ENCODE data around the gene ATXN1L. TPM values are rescaled to one million over a fixed set of nuclear protein-coding genes. Genes with fewer than 3 reads are reported as not detected.
"Not testable (repeated sequence)": the region's sequence is repeated elsewhere in the genome, so short reads cannot be mapped to it uniquely, and the experiment has no call there.

The ATXN1L gene
- polyA plus RNA-seq, 6 donors from 2014 or later = 7.2 to 44.9 (median 10.2) TPM

DNA sequence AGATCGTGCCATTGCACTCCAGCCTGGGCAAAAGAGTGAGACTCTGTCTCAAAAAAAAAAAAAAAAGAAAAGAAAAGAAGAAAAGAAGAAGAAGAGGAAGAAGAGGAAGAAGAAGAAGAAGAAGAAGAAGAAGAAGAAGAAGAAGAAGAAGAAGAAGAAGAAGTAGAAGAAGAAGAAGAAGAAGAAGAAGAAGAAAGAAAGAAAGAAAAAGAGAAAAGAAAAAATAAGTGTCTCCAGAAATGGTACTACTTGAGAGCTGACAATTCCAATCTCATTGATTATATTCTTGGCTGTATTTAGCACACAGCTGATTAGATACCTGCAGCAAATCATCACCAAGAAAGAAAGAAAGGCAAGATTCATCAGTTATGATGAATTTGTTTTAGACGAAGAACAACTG is 13.7 kb upstream of the ATXN1L start:
- H3K9me3 Mint-ChIP-seq; H3K4me3 Mint-ChIP-seq; H3K27me3 Mint-ChIP-seq; DNase-seq; H3K36me3 Mint-ChIP-seq; ATAC-seq (ENCODE audit: low read depth in 2 of 2); H3K4me1 Mint-ChIP-seq: not testable (repeated sequence)
- peak overlapping the region in 2 of 6 donors; percentile 79 to 82 for H3K27ac Mint-ChIP-seq

DNA sequence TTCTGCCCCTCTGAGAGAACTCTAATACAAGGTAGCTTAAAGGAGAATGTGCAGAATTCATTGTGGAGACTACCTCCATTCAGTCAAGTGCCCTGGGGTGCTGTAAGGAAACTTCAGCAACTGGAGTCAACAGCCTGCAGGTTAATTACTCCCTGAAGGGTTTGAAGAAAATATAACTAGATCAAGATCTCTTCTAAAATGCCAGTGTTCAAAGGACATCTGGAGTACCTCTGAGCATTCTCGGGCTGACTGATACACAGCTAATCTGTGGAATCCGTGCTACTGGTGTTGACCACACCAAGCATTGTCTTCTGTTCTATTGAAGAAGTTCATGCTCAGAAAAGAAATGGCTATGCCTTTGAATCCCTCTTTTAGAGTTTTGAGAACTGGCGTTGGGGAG is 11.5 kb upstream of the ATXN1L start:
- no peaks in the 10 kb centered on the region for H3K9me3 Mint-ChIP-seq
- H3K4me1 Mint-ChIP-seq = no peaks in the 10 kb centered on the region
- no peaks in the 10 kb centered on the region for H3K27me3 Mint-ChIP-seq
- DNase-seq = no peak
- ATAC-seq (ENCODE audit: low read depth in 2 of 2) = no peak
- no peaks in the 10 kb centered on the region for H3K36me3 Mint-ChIP-seq
- no peak overlapping the region for H3K4me3 Mint-ChIP-seq
- no peak overlapping the region for H3K27ac Mint-ChIP-seq

DNA sequence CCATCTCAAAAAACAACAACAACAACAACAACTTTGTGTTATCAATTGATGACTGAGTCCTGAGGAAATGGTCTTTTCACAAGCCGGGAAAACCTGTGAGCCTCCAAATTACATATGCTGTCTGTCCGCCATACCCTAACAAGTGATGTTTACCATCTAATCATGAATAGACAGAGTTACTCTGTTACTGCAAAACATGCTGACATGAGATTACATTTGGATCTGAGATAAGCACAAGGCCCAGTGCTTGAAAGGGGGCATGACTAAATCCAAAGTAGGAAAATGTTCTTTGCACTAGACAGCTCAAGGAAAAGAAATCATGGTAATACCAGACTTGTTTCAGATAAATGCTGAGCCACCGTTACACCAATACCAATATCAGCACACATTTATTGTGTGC is 8.6 kb upstream of the ATXN1L start:
- Mint-ChIP-seq H3K27me3 (no peaks in the 10 kb centered on the region), H3K27ac (no peak overlapping the region), H3K4me3 (no peak overlapping the region), H3K4me1 (peaks cover 3 to 7% (median 5%) of the 10 kb centered on the region in 3 donors), H3K36me3 (no peaks in the 10 kb centered on the region), H3K9me3 (no peaks in the 10 kb centered on the region)
- no peak for ATAC-seq (ENCODE audit: low read depth in 2 of 2)
- DNase-seq = no peak

DNA sequence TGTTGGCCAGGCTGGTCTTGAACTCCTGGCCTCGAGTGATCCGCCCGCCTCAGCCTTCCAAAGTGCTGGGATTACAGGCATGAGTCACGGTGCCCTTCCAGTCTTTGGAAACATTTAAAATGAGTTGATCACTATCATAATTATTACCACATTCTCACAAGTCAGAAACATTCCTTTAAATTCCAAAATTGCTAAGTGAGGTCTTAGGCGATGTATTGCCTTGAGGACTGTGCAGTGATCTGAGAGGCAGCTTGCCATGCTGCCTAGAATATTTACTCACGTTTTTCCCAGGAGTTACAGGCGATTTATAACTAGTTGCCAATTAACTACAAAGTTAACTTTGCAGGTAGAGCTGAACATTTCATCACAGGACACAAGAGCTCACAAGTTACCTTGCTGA is 5.7 kb upstream of the ATXN1L start:
- Mint-ChIP-seq H3K27me3 (no peaks in the 10 kb centered on the region), H3K36me3 (no peaks in the 10 kb centered on the region), H3K9me3 (no peaks in the 10 kb centered on the region), H3K4me3 (no peak overlapping the region), H3K27ac (no peak overlapping the region), H3K4me1 (peaks cover 13 to 31% (median 17%) of the 10 kb centered on the region in 3 donors)
- no peak for DNase-seq
- ATAC-seq (ENCODE audit: low read depth in 2 of 2) = no peak

DNA sequence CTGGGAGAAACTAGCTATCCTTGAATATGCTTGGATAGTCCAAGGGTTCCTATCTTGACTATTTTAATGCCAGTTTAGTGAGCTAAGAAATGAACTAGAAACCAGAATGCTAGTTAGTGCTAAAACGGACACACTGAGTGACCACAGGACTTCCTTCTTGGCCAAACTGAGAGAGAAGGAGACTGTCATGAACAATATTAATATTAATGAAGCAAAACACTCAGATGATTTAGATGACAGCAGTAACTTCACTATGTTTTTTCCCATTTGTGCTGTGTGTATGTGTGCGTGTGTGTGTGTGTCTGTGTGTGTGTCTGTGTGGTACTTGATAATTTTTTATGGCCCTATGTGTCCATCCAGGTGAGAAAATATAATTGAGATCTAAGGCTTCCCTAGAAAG is 2.2 kb upstream of the ATXN1L start:
- no peaks in the 10 kb centered on the region for H3K9me3 Mint-ChIP-seq
- peak overlapping the region in 1 of 8 donors; percentile 78 for H3K4me3 Mint-ChIP-seq
- peaks cover 35 to 56% (median 43%) of the 10 kb centered on the region in 3 donors for H3K4me1 Mint-ChIP-seq
- H3K27me3 Mint-ChIP-seq = no peaks in the 10 kb centered on the region
- peak overlapping the region; percentile 57 to 99 (median 71) for H3K27ac Mint-ChIP-seq
- no peak for DNase-seq
- H3K36me3 Mint-ChIP-seq = peaks cover 4 to 8% of the 10 kb centered on the region in 2 donors
- no peak for ATAC-seq (ENCODE audit: low read depth in 2 of 2)

DNA sequence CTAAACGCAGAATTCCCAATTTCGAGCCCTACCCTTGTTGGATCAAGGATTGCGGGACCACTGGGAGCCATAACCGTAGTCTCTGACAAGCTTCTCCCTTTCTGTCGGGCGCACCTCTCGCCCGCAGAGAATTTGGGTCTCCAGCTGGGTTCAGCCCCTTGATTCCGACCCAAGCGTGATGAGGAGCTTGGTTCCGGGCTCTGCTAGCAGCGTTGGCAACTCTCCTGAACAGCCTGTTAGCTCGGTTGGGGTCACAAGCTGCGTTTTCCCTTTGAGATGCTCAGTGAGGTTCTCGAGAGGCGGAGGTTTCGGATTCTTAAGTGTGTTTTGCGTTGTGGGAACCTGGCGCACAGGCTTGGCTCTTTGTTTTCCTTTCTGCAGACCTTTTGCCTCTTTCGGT is 655 bp downstream of the ATXN1L start:
- ATAC-seq (ENCODE audit: low read depth in 2 of 2) (no peak), DNase-seq (peak; percentile 9)
- peak overlapping the region; percentile 84 to 100 (median 99) for H3K27ac Mint-ChIP-seq
- no peaks in the 10 kb centered on the region for H3K27me3 Mint-ChIP-seq
- H3K9me3 Mint-ChIP-seq = no peaks in the 10 kb centered on the region
- peaks cover 46 to 65% (median 55%) of the 10 kb centered on the region in 3 donors for H3K4me1 Mint-ChIP-seq
- peak overlapping the region; percentile 93 to 99 (median 98) for H3K4me3 Mint-ChIP-seq
- peaks cover 10 to 29% of the 10 kb centered on the region in 2 donors for H3K36me3 Mint-ChIP-seq

DNA sequence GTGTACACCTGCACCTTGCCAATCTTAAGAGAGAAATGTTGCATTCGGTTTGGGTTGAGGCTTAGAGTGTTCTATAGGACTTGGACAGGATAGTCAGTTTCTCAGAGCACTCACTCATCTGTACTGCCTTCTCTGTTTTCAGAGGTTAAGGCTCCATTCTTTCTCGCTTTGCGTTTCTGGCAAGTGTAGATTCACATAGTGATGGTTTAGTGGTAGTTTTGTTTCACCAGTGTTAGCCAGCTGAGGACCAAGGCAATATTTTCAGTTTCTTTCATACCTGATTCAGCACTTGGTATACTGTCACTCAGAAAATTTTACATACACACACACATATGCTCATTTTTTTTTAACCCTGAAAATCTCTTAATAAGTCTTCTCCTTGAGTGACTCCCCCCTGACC is 1.3 kb downstream of the ATXN1L start:
- H3K36me3 Mint-ChIP-seq = peaks cover 10 to 29% of the 10 kb centered on the region in 2 donors
- DNase-seq (no peak), ATAC-seq (ENCODE audit: low read depth in 2 of 2) (no peak)
- H3K4me1 Mint-ChIP-seq = peaks cover 49 to 59% (median 52%) of the 10 kb centered on the region in 3 donors
- H3K4me3 Mint-ChIP-seq = peak overlapping the region; percentile 93 to 99 (median 98)
- H3K27ac Mint-ChIP-seq = peak overlapping the region; percentile 72 to 100 (median 99)
- H3K27me3 Mint-ChIP-seq = no peaks in the 10 kb centered on the region
- H3K9me3 Mint-ChIP-seq = no peaks in the 10 kb centered on the region

DNA sequence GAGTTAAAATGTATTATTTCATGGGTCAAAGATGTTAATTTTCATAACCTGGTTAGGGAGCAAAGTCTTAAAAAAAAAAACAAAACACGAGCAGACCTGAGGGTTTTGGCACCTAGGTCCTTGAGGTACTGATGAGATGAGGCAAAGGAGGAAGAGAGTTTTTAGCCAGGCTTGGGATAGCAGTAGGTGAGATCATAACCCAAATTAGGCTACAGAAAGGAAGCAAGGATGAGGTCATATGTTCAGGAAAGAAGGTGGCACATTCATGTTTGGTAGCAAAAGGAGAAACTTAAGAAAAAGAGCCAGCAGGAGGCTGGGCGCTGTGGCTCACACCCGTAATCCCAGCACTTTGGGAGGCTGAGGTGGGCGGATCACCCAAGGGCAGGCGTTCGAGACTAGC is 2.8 kb downstream of the ATXN1L start:
- peaks cover 55 to 59% (median 57%) of the 10 kb centered on the region in 3 donors for H3K4me1 Mint-ChIP-seq
- H3K36me3 Mint-ChIP-seq = peaks cover 10 to 29% of the 10 kb centered on the region in 2 donors
- DNase-seq (no peak), ATAC-seq (ENCODE audit: low read depth in 2 of 2) (no peak)
- H3K27me3 Mint-ChIP-seq = no peaks in the 10 kb centered on the region
- peak overlapping the region in 1 of 6 donors; percentile 3 for H3K27ac Mint-ChIP-seq
- H3K9me3 Mint-ChIP-seq = no peaks in the 10 kb centered on the region
- peak overlapping the region in 2 of 8 donors; percentile 4 to 99 for H3K4me3 Mint-ChIP-seq

DNA sequence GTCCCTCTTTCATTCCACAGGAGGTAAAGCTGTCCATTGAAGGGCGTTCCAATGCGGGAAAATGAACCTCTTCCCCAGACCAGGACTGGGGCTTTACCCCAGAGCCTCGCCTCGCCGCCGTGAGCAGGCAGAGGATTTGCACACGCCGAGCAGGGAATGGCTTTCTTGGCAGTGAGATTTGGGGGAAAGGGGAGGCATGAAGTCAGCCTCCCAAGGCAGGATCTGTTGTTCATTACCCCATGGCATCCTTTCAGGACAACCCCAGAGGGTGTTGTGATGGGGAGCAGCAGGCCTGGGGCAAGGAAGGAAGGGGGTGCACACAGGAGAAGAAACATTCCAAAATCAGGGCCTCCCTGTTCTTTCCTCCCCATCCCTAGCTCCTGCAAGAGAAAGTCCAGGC is 6.0 kb downstream of the ATXN1L start:
- no peak for DNase-seq
- Mint-ChIP-seq H3K36me3 (peaks cover 10 to 29% of the 10 kb centered on the region in 2 donors), H3K27ac (peak overlapping the region in 4 of 6 donors; percentile 44 to 99 (median 87)), H3K4me1 (peaks cover 61 to 73% (median 68%) of the 10 kb centered on the region in 3 donors), H3K9me3 (no peaks in the 10 kb centered on the region), H3K27me3 (no peaks in the 10 kb centered on the region), H3K4me3 (peak overlapping the region in 3 of 8 donors; percentile 37 to 52 (median 41))
- ATAC-seq (ENCODE audit: low read depth in 2 of 2) = no peak

DNA sequence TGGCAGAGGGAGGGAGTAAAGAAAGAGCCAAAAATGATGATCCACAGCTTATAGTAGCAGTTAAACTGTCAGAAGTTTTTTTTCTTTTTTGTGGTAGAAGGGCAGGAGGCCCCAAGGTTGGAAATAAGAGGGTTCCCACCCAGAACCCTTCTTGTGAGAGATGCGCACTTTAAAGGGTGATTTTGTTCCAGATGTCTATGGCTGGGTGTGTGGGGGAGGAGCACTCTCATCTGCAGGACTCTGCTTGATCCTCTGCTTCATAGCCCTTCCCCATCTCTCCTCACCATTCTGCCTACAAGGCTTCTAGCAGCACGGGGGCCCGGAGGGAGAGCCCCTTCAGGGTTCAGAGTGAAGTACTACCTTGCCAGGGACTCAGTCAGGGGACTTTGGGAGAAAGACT is 6.4 kb downstream of the ATXN1L start:
- peak overlapping the region in 3 of 8 donors; percentile 6 to 41 (median 37) for H3K4me3 Mint-ChIP-seq
- DNase-seq (no peak), ATAC-seq (ENCODE audit: low read depth in 2 of 2) (no peak)
- no peaks in the 10 kb centered on the region for H3K27me3 Mint-ChIP-seq
- H3K27ac Mint-ChIP-seq = peak overlapping the region; percentile 33 to 99 (median 78)
- H3K9me3 Mint-ChIP-seq = no peaks in the 10 kb centered on the region
- H3K36me3 Mint-ChIP-seq = peaks cover 10 to 29% of the 10 kb centered on the region in 2 donors
- peaks cover 57 to 71% (median 64%) of the 10 kb centered on the region in 3 donors for H3K4me1 Mint-ChIP-seq

DNA sequence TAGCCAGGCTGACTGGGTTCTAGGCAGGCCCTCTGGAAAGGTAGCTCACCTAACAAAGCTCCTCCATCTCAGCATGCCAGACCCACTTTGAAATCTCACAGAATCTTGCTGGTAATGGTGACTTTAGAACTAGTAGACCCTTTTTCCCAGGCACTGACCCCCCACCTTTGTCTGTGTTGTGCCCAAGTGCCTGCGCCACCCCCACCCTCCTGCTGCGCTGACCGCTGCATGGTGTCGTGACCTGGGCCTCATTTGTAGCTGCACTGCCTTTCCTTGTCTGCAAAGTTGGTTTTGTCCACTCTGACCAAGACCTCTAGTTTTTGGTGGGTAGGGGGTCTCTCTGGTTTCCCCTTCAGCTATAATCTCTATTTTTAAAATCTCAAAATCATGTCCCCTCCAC is 6.8 kb downstream of the ATXN1L start:
- ATAC-seq (ENCODE audit: low read depth in 2 of 2) = no peak
- H3K27ac Mint-ChIP-seq = peak overlapping the region; percentile 47 to 99 (median 95)
- H3K4me1 Mint-ChIP-seq = peaks cover 56 to 67% (median 60%) of the 10 kb centered on the region in 3 donors
- no peak for DNase-seq
- peak overlapping the region in 3 of 8 donors; percentile 6 to 68 (median 42) for H3K4me3 Mint-ChIP-seq
- no peaks in the 10 kb centered on the region for H3K27me3 Mint-ChIP-seq
- no peaks in the 10 kb centered on the region for H3K9me3 Mint-ChIP-seq
- peaks cover 10 to 29% of the 10 kb centered on the region in 2 donors for H3K36me3 Mint-ChIP-seq

DNA sequence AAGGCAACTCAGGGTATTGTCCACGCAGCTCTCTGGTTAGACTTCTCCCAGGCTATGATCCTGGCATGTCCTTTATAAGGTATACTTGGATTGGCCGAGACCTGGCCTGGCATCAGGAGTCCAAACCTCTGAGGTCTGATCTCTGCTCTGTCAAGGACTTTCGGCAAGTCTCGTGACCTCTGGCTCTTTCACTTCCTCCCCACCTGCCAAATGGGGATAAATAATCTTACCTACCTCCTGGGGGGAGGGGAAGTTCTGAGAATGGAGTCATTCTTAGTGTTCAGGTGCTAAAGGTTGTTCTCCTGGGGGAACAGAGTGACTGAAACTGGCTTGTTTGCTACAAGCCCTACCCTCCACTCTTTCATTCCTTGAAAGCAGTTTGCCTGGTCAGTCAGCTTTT is 7.6 kb downstream of the ATXN1L start:
- peak overlapping the region; percentile 94 to 99 (median 97) for H3K27ac Mint-ChIP-seq
- H3K9me3 Mint-ChIP-seq = no peaks in the 10 kb centered on the region
- H3K4me1 Mint-ChIP-seq = peaks cover 49 to 66% (median 52%) of the 10 kb centered on the region in 3 donors
- H3K4me3 Mint-ChIP-seq = peak overlapping the region; percentile 47 to 80 (median 67)
- no peaks in the 10 kb centered on the region for H3K27me3 Mint-ChIP-seq
- ATAC-seq (ENCODE audit: low read depth in 2 of 2) (peak; percentile 85 to 88), DNase-seq (peak; percentile 63)
- H3K36me3 Mint-ChIP-seq = peaks cover 8 to 22% of the 10 kb centered on the region in 2 donors

DNA sequence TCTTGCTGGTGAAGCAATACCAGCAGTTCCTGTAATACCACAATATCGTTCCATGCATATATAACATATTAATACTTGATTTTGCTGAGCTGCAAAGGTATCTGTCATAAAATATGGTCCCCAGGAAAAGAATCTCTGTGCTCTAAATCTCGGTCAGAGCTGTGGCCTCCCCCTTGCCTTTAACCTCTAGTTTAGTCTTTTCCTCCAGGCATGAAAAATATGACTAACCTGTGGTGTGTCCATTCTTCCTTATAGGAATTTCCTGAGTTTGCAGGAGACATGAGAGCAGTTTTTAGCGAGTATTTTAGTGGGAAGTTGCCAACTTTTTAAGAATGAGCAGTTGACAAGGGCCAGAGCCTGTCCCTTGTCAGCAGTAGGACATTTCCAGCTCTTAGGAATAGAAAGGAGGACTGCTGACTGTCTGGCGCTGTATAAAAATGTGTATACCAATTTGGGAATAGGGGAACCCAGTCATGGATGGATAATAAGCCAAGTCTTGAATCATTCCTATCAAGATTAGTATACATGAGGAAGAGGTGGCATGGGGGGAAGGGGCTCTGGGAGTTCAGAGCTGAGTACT is 8.7 kb downstream of the ATXN1L start:
- H3K27ac Mint-ChIP-seq = peak overlapping the region in 3 of 6 donors; percentile 91 to 99 (median 94)
- no peaks in the 10 kb centered on the region for H3K9me3 Mint-ChIP-seq
- H3K36me3 Mint-ChIP-seq = peaks cover 9 to 18% of the 10 kb centered on the region in 2 donors
- H3K27me3 Mint-ChIP-seq = no peaks in the 10 kb centered on the region
- H3K4me3 Mint-ChIP-seq = peak overlapping the region in 1 of 8 donors; percentile 57
- H3K4me1 Mint-ChIP-seq = peaks cover 48 to 63% (median 54%) of the 10 kb centered on the region in 3 donors
- ATAC-seq (ENCODE audit: low read depth in 2 of 2) (no peak), DNase-seq (no peak)

DNA sequence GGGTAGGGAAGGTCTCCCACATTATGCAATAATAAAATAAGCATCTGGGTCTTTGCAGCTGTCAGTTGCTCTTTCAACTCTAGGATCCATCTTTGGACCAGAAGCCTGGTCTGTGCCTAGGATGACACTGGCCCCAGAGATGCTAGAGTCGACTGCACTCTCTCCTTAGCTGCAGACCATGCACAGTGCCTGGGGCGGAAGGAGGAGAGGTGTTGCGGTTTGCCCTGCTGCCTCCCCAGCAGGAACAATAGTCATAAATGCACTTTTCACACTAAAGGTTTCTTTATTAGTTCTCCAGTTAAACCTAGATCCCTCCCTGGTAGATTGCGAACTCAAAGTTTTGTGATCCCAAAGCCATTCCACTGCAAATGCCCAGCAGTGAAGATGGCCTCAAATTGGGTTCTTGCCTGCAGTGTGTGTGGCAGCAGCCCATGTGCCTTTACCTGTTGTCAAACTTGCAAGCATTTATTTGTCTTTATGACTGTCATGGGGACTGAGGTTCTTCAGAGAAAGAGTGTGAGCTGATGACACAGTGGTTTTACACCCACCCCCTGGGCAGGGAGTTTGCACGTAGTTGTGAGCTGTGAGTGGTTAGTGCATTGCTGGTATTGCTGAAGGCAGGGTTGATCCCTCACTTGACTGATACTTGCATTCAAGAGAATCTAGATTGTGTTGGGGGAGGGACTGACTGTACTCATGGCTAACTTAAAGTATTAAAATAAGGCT is 10.3 kb downstream of the ATXN1L start:
- ATAC-seq (ENCODE audit: low read depth in 2 of 2) (no peak), DNase-seq (no peak)
- H3K27me3 Mint-ChIP-seq = no peaks in the 10 kb centered on the region
- H3K9me3 Mint-ChIP-seq = no peaks in the 10 kb centered on the region
- no peak overlapping the region for H3K4me3 Mint-ChIP-seq
- H3K36me3 Mint-ChIP-seq = peaks cover 7 to 12% of the 10 kb centered on the region in 2 donors
- peaks cover 41 to 61% (median 48%) of the 10 kb centered on the region in 3 donors for H3K4me1 Mint-ChIP-seq
- H3K27ac Mint-ChIP-seq = peak overlapping the region in 2 of 6 donors; percentile 39 to 49

All from naive B cell (primary cell).